ENCODE results near the gene PKNOX2.
A peak's percentile ranks its signal among the peaks of the same experiment; 100 is the strongest.

The PKNOX2 gene

GRCh38 chr11:125413226-125413625, 248.7 kb downstream of the PKNOX2 start:
- no peak for DNase-seq (ENCODE audit: low spot score)

GRCh38 chr11:125414121-125414520, 249.6 kb downstream of the PKNOX2 start:
- no peak for DNase-seq (ENCODE audit: low spot score)

DNA sequence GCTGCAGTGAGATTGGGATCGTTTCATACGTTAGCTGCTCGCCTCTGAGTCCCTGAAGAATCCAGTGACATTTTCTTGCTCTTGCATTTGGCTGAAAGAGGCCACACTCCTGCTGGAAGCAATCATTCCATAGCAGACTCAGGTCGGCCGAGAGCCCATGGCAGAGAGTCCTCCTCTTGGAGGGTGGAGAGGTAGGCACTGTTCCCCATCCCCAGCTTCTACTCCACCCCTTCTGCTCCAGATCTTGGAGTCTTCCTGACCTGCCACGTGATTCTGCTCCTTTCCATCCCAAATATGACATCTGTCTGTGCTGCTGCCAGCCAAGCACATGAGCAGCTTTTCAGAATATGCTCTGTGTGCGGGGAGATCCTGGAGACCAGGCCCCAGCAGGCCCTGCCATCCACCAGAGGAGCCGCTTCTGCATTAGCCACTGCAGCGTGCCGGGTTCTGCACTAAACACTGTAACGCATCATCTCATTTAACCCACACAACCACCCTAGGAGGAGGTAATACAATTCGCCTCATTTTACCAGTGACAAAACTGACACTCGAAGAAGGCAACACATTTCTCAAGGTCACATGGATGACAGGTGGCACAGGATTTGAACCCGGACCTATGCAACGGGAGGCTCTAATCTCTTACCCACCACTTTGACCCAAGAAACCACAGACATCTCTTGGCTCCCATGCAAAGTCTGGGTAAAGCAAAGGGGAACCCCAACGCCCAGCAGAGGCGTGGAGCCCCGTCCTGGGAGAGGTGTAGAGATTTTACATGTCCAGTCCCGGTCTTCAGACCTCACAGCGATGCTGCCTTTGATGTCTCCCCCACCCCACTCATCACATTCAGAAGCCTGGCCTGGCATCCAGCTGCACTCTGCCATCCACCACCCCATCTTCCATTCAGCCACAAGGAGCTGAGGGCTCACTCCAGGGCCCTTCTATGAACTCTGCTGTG, 252.7 kb downstream of the PKNOX2 start:
- no peak for DNase-seq (ENCODE audit: low spot score)

DNA sequence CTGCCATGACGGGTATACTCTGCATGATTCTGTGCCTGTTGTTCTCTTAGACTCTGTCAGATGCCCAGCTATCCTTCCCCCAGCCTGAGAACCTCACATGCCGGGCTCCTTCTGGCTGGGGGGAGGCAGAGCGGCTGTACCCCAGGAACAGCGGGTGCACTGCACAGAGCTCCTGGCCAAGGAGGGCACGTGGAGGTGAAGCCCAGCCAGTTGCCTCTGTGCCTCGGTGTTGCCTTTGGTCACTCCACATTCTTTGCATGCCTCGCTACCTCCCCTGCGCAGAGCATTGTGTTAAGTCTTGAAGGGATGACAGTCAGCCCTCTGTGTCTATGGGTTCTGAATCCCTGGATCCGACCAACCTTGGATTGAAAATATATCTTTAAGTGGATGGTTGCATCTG, 253.8 kb downstream of the PKNOX2 start:
- DNase-seq (ENCODE audit: low spot score), result no peak

- no peak for DNase-seq (ENCODE audit: low spot score)
These were observed 258.1 kb downstream of the PKNOX2 start for GRCh38 chr11:125422681-125423080.

DNA sequence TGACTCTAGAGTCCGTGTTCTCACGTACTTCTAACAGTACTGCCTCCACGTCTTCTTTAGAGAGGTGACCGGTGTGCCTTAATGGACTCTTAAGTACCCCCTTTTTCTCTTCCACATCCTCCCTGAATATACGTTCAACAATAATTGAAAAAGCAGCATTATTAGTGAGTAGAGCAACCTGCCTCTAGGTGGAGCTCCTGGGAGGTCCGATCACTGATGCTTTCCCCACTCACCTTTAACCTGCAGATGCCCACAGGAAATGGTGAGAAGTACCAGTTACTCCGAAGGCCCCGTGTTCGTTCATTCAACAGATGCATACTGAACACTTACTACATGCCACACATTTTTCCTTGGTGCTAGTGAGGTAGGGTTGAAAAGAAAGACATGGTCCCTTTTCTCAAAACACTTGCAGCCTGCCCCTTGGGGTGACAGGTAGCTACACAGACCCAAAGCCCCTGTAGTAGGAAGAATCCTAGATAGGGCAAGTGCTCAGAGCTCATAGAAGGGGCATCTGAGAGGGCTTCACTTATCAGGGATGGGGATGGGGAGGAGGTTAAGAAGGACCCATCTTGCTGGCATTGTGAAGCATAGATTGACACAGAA, 258.8 kb downstream of the PKNOX2 start:
- DNase-seq (ENCODE audit: low spot score), result peak; percentile 17

- no peak for DNase-seq (ENCODE audit: low spot score)
These were observed 261.1 kb downstream of the PKNOX2 start for GRCh38 chr11:125425601-125426000.

GRCh38 chr11:125426818-125427528, 262.4 kb downstream of the PKNOX2 start:
- no peak for DNase-seq (ENCODE audit: low spot score)

DNA sequence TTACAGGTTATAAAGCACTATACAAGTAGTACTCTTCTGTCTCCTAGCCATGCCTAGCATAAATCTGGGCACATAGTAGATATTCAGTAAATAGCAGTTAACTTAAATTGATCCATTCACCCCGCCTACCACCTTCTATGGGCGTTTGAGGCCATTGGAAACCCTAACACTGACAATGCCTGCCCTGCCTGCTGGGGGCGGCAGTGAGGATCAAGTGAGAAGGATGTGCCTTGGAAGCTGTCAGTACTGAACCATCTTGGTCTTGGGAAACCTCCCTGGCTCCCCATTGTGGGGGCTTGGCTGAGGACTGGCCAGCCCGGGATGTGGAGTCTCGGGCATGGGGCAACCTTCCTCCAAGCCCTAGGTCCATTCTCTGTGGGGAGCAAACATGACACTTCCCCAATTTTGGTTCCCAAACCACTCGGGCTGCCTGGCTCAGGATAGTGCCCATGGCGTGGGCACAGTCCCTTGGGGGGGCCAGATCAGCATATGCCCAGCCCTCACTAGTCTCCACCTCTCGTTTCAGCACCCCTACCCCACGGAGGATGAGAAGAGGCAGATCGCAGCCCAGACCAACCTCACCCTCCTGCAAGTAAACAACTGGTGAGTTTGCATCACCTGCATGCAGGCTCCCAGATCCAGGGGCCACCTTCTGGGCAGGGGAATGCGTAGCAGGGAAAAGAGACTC, 264.1 kb downstream of the PKNOX2 start:
- no peak for DNase-seq (ENCODE audit: low spot score)

- DNase-seq (ENCODE audit: low spot score), result peak; percentile 33
These were observed 264.7 kb downstream of the PKNOX2 start for GRCh38 chr11:125429174-125429707.

DNA sequence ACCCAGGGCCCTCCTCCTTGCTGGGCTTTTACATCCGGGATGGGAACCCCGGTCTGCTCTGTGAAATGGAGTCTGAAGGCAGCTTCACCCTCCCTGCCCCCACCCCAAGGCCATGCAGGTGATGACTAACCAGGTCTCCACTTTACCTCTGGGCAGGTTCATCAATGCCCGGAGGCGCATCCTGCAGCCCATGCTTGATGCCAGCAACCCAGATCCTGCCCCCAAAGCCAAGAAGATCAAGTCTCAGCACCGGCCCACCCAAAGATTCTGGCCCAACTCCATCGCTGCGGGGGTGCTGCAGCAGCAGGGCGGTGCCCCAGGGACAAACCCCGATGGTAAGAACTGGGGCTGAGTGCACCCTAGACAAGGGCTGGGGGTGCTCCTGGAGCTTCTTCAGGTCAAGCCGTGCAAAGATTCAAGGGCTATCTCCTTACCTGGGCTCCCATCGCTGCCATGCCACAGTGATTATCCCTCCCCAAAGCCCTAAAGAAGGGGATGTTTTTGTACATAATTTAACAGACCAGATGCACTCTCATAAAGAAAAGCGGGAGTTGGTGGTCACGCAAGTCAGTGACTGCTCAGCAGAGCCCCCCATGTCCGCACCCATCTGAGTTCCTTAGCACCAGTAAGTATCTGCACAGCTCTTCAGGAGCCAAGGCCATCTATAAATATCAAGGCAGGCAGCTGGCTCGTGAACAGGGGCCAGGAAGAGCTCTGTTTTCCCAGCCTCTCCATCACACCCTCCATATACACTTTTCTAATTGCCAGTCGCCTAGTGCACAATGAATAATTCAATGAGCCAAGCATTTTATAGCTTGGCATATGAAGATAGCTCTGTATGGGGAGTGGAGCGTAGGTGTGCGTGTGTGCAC, 265.5 kb downstream of the PKNOX2 start:
- DNase-seq (ENCODE audit: low spot score), result no peak

- DNase-seq (ENCODE audit: low spot score), result no peak
These were observed 266.5 kb downstream of the PKNOX2 start for GRCh38 chr11:125431009-125431408.

DNA sequence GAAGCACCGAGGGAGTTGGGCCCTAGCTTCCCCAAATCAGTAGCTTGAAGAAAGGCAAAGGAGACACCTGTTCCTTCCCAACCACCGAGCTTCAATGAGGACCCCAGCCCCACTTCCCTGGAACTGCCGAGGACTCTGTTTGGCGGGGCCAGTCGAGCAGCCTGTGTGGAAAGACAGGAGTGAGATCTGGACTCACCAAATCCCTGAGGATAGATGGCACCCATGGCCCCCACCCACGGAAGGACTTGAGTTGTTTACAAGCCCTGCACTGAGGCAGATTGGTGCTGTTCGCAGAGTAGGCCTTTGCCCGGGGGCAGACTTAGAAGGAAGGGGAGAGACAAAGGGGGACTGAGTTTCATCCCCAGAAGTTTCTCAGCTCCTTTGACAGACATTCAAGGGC, 266.9 kb downstream of the PKNOX2 start:
- DNase-seq (ENCODE audit: low spot score), result no peak

- peak; percentile 17 for DNase-seq (ENCODE audit: low spot score)
These were observed 269.0 kb downstream of the PKNOX2 start for GRCh38 chr11:125433454-125434121.

GRCh38 chr11:125435461-125436238, 271.1 kb downstream of the PKNOX2 start:
- DNase-seq (ENCODE audit: low spot score), result no peak

GRCh38 chr11:125441648-125442410, 277.3 kb downstream of the PKNOX2 start:
- DNase-seq (ENCODE audit: low spot score), result no peak

- no peak for DNase-seq (ENCODE audit: low spot score)
These were observed 278.4 kb downstream of the PKNOX2 start for GRCh38 chr11:125442946-125443345.

DNA sequence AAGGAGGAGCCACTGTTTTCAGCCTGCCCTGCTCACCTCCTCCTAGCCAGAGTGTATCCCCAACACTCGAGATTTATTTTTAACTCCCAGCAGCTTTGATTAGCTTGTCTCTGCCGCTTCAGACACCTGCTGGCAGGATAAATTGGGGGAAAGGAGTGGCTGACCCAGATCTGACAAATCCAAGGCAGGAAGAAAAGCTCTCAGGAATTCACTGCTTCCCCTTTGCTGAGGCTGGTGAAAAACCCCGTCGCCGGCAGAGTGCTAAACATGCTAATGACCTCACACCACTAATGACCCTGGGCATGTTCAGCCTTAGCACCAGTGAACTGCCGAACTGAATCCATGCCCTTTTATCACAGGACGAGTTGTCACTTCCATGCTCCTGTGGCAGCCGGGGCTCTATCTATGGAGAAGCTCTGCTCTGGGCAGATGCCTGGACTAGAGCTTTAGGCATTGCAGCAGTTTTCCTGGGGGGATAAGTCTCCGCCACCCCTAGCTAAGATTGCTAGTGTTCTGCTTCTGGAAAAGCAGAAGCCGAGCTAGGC, 279.3 kb downstream of the PKNOX2 start:
- DNase-seq (ENCODE audit: low spot score), result no peak
